ENCODE results near the gene GM2A. TPM values are rescaled to one million over a fixed set of nuclear protein-coding genes. Genes with fewer than 3 reads are reported as not detected.
A peak's percentile ranks its signal among the peaks of the same experiment; 100 is the strongest.
"Not testable (repeated sequence)": the region's sequence is repeated elsewhere in the genome, so short reads cannot be mapped to it uniquely, and the experiment has no call there.

Gene GM2A
- total RNA-seq, 6 donors from 2014 or later: 27.2 to 129 (median 59.0) TPM

- DNase-seq (no peak), ATAC-seq (ENCODE audit: low FRiP score in 2 of 2) (no peak)
- TF ChIP-seq EP300 (IDR thresholded peaks at IDR 0.05): no peak
- TF ChIP-seq POLR2AphosphoS5 (IDR thresholded peaks at IDR 0.05): no peak
- no peak for TF ChIP-seq POLR2A (IDR thresholded peaks at IDR 0.05)
- TF ChIP-seq CTCF (IDR thresholded peaks at IDR 0.05): no peak
- no peak overlapping the region for H3K4me3 ChIP-seq
- H3K27ac ChIP-seq: no peak overlapping the region
- 95 to 96% methylated on average over 7 of the region's 7 CpGs for WGBS, 2 donors
- no peaks in the 10 kb centered on the region for H3K9me3 ChIP-seq
- peaks cover 16 to 25% (median 20%) of the 10 kb centered on the region in 4 donors for H3K4me1 ChIP-seq
- H3K27me3 ChIP-seq: no peaks in the 10 kb centered on the region
- no peaks in the 10 kb centered on the region for H3K36me3 ChIP-seq
Observed at GRCh38 chr5:151237685-151238084, 15.3 kb upstream of the GM2A start.

- TF ChIP-seq EP300 (IDR thresholded peaks at IDR 0.05) (no peak), CTCF (IDR thresholded peaks at IDR 0.05) (no peak), POLR2A (IDR thresholded peaks at IDR 0.05) (no peak), POLR2AphosphoS5 (IDR thresholded peaks at IDR 0.05) (no peak)
- peak in 1 of 2 donors; percentile 54 for DNase-seq
- Histone ChIP-seq H3K36me3 (no peaks in the 10 kb centered on the region), H3K4me1 (peaks cover 16 to 25% (median 20%) of the 10 kb centered on the region in 4 donors), H3K4me3 (no peak overlapping the region), H3K27me3 (no peaks in the 10 kb centered on the region), H3K9me3 (no peaks in the 10 kb centered on the region), H3K27ac (no peak overlapping the region)
- ATAC-seq (ENCODE audit: low FRiP score in 2 of 2): no peak
- WGBS, 2 donors: 72 to 80% methylated on average over 6 to 14 of the region's 14 CpGs
Observed at GRCh38 chr5:151238303-151238741, 14.7 kb upstream of the GM2A start.

- H3K4me1 ChIP-seq: peaks cover 13 to 20% (median 16%) of the 10 kb centered on the region in 4 donors
- TF ChIP-seq CTCF (IDR thresholded peaks at IDR 0.05): peak; percentile 54 to 93 (median 68)
- no peak for TF ChIP-seq POLR2A (IDR thresholded peaks at IDR 0.05)
- TF ChIP-seq POLR2AphosphoS5 (IDR thresholded peaks at IDR 0.05): peak in 1 of 2 donors; percentile 21
- TF ChIP-seq EP300 (IDR thresholded peaks at IDR 0.05): no peak
- H3K27ac ChIP-seq: no peak overlapping the region
- ATAC-seq (ENCODE audit: low FRiP score in 2 of 2) (peak; percentile 87 to 93), DNase-seq (peak; percentile 57 to 75)
- H3K36me3 ChIP-seq: no peaks in the 10 kb centered on the region
- 63 to 74% methylated on average over 16 to 17 of the region's 17 CpGs for WGBS, 2 donors
- no peaks in the 10 kb centered on the region for H3K9me3 ChIP-seq
- no peaks in the 10 kb centered on the region for H3K27me3 ChIP-seq
- H3K4me3 ChIP-seq: no peak overlapping the region
Observed at GRCh38 chr5:151239237-151239861, 13.6 kb upstream of the GM2A start.

- H3K36me3 ChIP-seq; ATAC-seq (ENCODE audit: low FRiP score in 2 of 2); H3K4me3 ChIP-seq; H3K27me3 ChIP-seq; H3K9me3 ChIP-seq; H3K27ac ChIP-seq; DNase-seq: not testable (repeated sequence)
- peaks cover 2 to 10% (median 6%) of the 10 kb centered on the region in 4 donors for H3K4me1 ChIP-seq
- 86 to 89% methylated on average over 10 of the region's 10 CpGs for WGBS, 2 donors
Observed at GRCh38 chr5:151240268-151240835, 12.6 kb upstream of the GM2A start.

GRCh38 chr5:151240924-151241635 is 11.9 kb upstream of the GM2A start:
- no peaks in the 10 kb centered on the region for H3K27me3 ChIP-seq
- no peak overlapping the region for H3K4me3 ChIP-seq
- WGBS, 2 donors: 67 to 71% methylated on average over 1 to 2 of the region's 2 CpGs
- peaks cover 0 to 9% (median 5%) of the 10 kb centered on the region in 4 donors for H3K4me1 ChIP-seq
- no peaks in the 10 kb centered on the region for H3K9me3 ChIP-seq
- H3K27ac ChIP-seq: no peak overlapping the region
- DNase-seq (peak in 1 of 2 donors; percentile 90), ATAC-seq (ENCODE audit: low FRiP score in 2 of 2) (peak; percentile 52 to 90)
- no peaks in the 10 kb centered on the region for H3K36me3 ChIP-seq
- TF ChIP-seq POLR2A (IDR thresholded peaks at IDR 0.05): no peak
- no peak for TF ChIP-seq CTCF (IDR thresholded peaks at IDR 0.05)
- TF ChIP-seq POLR2AphosphoS5 (IDR thresholded peaks at IDR 0.05): peak in 1 of 2 donors; percentile 43

All from upper lobe of left lung (tissue), 6 donors.